Lung microvascular endothelial cell (primary cell): Measurements from ENCODE around the gene NOTCH2NLA. TPM values are rescaled to one million over a fixed set of nuclear protein-coding genes. Genes with fewer than 3 reads are reported as not detected.
A peak's percentile ranks its signal among the peaks of the same experiment; 100 is the strongest.
"Not testable (repeated sequence)": the region's sequence is repeated elsewhere in the genome, so short reads cannot be mapped to it uniquely, and the experiment has no call there.

Experiments used
- DNase-seq, 2 donors: peaks; one replicate each; pipeline versions ENCODE4 v3.0.0 to v3.0.0-alpha.2; 2010; ENCODE audit warnings: low read depth in 2 of 2
- total RNA-seq: library from RNA; depleted of rRNA; stranded (reverse); fragments of >200 nt; gene quantifications from 2 replicates; pipeline ENCODE4 v1.2.1, GENCODE V29; 2014

The NOTCH2NLA gene
- total RNA-seq = 3.4 and 10.0 TPM in 2 replicates

GRCh38 chr1:146228710-146229477 is at the start of gene NOTCH2NLA:
Gene NOTCH2NLA, minus strand, starts transcription at chr1:146229021. Its CDS starts 39,684 bp downstream, at chr1:146189337.
- DNase-seq = peak in 1 of 2 donors; percentile 17

- DNase-seq = not testable (repeated sequence)
Observed at GRCh38 chr1:146278346-146278745, 49.5 kb upstream of the NOTCH2NLA start.

- DNase-seq = not testable (repeated sequence)
Observed at GRCh38 chr1:146277087-146277486, 48.3 kb upstream of the NOTCH2NLA start.

GRCh38 chr1:146274083-146274482 is 45.3 kb upstream of the NOTCH2NLA start:
- DNase-seq = not testable (repeated sequence)

GRCh38 chr1:146273194-146273593 is 44.4 kb upstream of the NOTCH2NLA start:
- DNase-seq = not testable (repeated sequence)

- not testable (repeated sequence) for DNase-seq
Observed at GRCh38 chr1:146272734-146273133, 43.9 kb upstream of the NOTCH2NLA start.

- DNase-seq = not testable (repeated sequence)
Observed at GRCh38 chr1:146271977-146272376, 43.2 kb upstream of the NOTCH2NLA start.

GRCh38 chr1:146270129-146270528 is 41.3 kb upstream of the NOTCH2NLA start:
- DNase-seq = not testable (repeated sequence)

GRCh38 chr1:146266179-146266748 is 37.4 kb upstream of the NOTCH2NLA start:
- DNase-seq = not testable (repeated sequence)

- DNase-seq = not testable (repeated sequence)
Observed at GRCh38 chr1:146264761-146265160, 35.9 kb upstream of the NOTCH2NLA start.

GRCh38 chr1:146260006-146260730 is 31.3 kb upstream of the NOTCH2NLA start:
- DNase-seq = not testable (repeated sequence)

GRCh38 chr1:146257992-146258552 is 29.3 kb upstream of the NOTCH2NLA start:
- not testable (repeated sequence) for DNase-seq

- not testable (repeated sequence) for DNase-seq
Observed at GRCh38 chr1:146254569-146255197, 25.9 kb upstream of the NOTCH2NLA start.

- not testable (repeated sequence) for DNase-seq
Observed at GRCh38 chr1:146253249-146253855, 24.5 kb upstream of the NOTCH2NLA start.

- not testable (repeated sequence) for DNase-seq
Observed at GRCh38 chr1:146251523-146251922, 22.7 kb upstream of the NOTCH2NLA start.

- not testable (repeated sequence) for DNase-seq
Observed at GRCh38 chr1:146248643-146249042, 19.8 kb upstream of the NOTCH2NLA start.

- DNase-seq = not testable (repeated sequence)
Observed at GRCh38 chr1:146236626-146237025, 7.8 kb upstream of the NOTCH2NLA start.

GRCh38 chr1:146236026-146236601 is 7.3 kb upstream of the NOTCH2NLA start:
- not testable (repeated sequence) for DNase-seq

GRCh38 chr1:146228144-146228682 is 608 bp downstream of the NOTCH2NLA start:
- DNase-seq = not testable (repeated sequence)

- DNase-seq = not testable (repeated sequence)
Observed at GRCh38 chr1:146174531-146174930, 54.3 kb downstream of the NOTCH2NLA start.
